Stimulated activated CD8-positive, alpha-beta memory T cell treated with anti-CD3 and anti-CD28 coated beads, Interleukin-15, amount 100 ng/mL, for 24 hours (primary cell): ENCODE results near the gene KMT5B.

Experiments used
- DNase-seq: peaks from one replicate; pipeline ENCODE4 v3.0.0-alpha.2; 2020; ENCODE audit warnings: low read depth

Gene KMT5B

DNA sequence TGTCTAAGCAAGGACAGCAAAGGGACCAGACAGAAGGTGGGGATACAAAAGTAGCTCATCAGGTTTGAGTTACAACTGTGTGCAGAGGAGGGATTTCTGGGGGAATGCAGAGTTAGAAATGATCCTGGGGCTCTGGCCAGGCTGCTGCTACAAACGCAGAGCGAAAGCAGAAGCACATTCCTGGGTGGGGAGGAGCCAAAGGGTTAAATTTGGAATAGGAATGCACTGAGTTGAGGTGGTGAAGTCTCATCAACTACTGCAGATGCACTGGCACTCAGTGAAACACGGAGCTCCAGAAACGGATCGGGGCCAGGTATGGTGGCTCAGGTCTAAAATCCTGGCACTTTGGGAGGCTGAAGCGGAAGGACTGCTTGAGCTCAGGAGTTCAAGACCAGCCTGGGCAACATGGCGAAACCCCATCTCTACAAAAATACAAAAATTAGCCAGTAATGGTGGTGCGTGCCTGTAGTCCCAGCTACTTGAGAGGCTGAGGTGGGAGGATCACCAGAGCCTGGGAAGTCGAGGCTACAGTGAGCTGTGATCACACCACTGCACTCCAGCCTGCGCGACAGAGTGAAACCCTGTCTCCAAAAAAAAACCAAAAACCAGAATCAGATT, 95.1 kb downstream of the KMT5B start:
- no peak for DNase-seq

DNA sequence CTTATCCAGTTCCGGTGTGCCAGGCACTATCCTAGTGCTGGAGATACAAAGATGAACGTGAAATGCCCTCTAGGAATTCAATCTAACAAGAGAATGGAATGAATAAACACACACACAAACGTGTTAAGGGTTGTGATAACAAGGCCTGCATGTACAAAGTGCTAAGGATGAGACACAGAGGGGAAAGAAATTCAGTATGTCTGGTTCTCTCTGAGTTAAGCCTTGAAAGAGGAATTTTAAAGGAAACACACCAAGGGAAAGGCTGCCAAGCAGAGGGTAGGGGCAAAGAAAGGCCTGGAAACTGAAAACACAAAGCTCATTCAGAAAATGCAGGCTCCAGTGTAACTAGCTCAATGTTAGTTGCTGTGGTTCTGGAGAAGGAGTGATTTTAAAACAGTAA, 96.1 kb downstream of the KMT5B start:
- DNase-seq: no peak

DNA sequence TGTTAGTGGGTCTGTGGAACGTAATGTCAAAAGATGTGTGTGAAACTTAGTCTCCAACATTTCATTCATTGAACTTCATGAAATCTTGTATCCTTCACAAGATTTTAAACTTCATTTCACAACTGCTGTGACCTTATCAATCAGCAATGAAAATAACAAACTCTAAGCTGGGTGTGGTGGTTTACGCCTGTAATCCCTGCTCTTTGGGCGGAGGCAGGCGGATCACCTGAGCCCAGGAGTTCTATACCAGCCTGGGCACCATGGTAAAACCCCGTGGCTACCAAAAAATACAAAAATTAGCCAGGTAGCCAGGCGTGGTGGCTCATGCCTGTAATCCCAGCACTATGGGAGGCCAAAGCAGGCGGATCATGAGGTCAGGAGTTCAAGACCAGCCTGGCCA, 97.0 kb downstream of the KMT5B start:
- DNase-seq: no peak

DNA sequence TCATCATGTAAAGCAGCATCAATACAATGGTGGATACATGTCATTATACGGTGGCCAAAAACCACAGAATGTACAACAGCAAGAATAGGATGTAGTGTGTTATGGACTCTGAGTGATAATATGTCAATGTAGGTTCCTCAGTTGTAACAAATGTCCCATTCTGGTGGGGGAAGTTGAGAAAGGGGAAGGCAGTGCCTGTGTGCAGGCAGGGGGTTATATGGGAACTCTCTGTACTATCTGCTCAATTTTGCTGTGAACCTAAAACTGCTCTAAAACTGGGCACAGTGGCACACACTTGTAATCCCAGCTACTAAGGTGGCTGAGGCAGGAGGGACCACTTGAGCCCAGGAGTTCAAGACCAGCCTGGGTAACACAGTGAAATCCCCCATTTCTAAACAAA, 97.8 kb downstream of the KMT5B start:
- no peak for DNase-seq

DNA sequence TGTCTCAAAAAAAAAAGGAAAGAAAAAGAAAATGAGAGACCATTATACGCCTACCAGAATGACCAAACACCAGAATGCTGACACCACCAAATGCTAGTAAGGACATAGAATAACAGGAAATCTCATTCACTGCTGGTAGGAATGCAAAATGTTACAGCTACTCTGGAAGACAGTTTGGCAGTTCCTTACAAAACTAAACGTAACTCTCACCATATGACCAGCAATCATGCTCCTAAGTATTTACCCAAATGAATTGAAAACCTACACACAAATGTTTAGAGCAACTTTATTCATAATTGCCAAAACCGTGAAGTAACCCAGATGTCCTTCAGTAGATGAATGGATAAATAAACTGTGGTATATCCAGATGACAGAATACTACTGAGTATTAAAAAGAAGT, 99.1 kb downstream of the KMT5B start:
- DNase-seq: no peak

DNA sequence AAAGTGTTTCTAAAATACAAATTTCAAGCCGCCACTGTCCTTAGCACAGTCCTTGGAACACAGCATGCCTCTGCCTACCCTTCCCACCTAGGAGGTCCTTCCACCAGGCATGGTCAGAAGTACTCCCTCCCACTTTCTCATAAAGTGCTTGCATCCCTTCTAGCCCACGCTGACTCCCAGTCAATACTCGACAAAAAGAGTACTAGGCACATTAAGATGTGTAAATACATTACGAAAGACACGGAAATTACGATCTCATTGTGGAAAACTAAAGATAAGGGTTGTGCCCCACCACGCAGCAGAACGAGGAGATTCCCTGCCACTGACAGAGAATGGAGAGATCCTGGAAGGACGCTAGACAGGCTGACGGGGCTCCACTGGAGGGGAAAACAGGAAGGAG, 105.4 kb downstream of the KMT5B start:
- DNase-seq: no peak

DNA sequence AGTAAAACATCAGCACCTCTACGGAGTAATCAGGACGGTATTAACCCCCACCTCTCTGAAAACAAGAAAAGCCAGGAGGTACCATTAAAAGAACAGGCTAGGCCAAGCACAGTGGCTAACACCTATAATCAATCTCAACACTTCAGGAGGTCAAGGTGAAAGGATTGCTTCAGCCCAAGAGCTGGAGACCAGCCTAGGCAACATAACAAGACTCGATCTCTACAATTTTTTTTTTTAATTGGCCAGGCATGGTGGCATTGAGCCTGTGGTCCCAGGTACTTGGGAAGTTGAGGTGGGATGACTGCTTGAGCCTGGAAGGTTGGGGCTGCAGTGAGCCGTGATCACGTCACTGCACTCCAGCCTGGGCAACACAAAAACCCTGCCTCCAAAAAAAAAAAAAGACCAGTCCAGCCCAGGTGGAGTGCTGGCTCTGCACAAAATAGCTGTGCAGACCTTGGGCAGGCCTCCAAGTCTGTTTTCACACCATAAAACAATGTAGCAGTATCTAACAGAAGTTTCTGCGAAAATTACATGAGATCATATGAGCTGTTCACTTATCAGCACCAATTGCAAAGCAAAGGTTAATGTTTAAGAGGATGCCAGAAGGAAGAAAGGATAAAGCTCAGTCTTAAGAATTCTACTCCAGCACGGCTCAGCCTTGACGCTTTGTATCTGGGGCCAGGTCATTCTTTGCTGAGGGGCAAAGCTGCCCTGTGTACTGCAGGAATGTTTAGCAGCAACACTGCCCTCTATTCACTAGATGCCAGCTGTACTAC, 106.7 kb downstream of the KMT5B start:
- no peak for DNase-seq
